KG1 (cell line): ENCODE data around the gene PIP5K1C.
"Not testable (repeated sequence)": the region's sequence is repeated elsewhere in the genome, so short reads cannot be mapped to it uniquely, and the experiment has no call there.

ENCODE experiments used
- DNase-seq: peaks from one replicate; lab custom pipeline; 2025; lab: John Stamatoyannopoulos, UW

PIP5K1C gene

DNA sequence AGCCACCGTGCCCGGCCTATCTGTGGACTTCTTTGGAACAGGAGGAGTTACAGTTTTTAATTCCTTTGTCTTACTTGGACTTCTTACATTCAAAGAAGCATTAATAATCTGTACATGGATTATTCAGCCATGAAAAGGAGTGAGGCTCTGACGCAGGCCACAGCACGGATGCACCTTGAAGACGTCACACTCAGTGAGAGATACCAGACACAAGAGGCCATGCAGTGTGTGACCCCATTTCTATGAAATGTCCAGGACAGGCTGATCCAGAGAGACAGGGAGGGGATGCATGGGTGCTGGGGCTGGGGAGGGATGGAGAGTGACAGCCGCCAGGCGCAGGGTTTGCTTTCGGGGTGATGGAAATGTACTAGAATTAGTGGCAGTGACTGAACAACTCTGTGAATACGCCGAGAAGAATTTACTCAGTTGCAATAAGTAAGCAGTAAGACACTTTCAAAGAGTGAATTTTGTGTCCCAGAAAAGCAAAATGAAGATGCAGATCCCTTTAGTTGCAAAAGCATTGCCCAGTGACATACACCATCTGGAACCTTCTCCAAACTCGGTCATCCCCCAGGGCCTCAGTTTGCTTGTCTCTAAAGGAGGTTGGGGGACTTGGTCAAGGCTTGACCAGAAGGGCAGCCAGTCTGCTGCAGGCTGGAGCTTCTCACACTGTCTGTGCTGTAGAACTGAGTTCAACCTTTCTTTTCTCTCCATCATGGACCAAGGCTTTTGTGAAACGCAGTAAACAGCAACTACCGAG, 25.3 kb downstream of the PIP5K1C start:
- no peak for DNase-seq

DNA sequence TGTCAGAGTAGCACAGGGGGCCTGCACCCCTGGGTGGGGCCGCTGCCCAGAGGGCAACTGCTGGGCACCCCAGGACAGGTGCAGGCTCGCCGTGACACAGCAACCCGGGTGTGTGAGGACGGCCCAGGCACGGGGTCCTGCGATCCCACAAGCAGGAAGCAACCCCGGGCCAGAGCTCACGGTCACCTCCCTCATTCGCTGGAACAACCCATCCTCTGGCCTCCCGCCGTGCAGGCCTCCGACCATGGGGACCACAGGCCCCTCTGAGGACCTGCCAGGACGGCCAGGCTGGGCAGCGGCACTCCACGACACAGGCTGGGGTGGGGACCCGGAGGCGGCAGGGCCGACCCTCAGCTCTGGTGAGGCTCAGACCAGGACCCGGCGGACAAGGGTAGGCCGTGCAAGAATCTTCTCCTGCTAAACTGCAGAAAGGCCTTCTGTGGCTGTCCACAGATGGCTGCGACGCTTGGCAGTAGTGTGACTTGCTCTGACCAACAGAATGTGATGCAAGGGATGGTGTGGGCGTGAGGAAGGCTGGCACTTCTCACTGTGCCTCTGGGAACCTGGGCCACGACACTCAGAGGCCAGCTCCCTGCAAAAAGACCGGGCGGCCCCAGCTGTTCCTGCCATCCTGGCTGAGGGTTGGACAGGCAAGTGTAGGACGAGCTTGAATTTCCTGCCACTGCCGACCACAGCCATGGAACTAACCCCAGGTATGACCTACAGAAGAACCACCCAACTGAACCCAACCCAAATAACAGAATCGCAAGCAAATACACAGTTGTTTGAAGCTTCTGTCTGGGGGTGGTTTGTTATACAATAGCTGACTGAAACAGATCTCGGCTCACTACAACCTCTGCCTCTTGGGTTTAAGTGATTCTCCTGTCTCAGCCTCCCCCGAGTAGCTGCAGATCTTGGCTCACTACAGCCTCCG, 26.5 kb downstream of the PIP5K1C start:
- DNase-seq: no peak

DNA sequence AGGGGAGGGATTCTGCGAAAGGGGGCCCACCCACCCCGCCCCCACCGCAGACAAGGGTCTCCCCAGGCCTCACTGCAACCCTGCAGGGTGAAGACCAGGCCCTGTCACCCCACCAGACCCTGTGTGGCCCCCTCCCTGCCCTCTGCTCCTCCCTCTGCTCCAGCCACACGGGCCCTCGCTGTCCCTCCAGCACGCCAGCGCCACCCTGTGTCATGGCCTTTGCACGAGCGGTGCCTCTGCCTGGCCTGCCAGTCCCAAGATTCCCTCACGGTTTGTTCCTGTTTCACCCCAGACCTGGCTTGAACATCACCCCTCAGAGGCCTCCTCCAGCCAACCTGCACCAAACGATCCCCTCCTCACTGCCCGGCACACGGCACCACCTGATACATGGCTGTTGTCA, 27.3 kb downstream of the PIP5K1C start:
- DNase-seq: no peak

DNA sequence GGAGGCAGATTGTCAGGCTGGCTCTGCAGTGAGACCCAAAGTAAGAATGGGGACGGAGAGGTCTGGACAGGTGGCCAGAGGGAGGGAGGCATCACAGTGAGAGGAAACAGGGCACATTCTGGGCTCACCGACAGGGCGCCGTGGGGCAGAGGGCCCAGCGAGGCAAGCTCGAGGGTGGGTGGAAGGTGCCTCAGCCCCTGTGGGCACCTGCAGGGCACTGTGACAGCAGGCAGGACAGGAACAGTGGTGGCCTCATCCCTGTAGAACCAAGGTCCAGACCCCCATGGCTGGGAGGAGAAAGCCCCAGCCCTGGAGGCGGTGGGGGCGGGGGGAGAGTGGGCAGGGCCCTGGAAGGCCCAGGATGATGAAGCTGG, 27.7 kb downstream of the PIP5K1C start:
- no peak for DNase-seq

DNA sequence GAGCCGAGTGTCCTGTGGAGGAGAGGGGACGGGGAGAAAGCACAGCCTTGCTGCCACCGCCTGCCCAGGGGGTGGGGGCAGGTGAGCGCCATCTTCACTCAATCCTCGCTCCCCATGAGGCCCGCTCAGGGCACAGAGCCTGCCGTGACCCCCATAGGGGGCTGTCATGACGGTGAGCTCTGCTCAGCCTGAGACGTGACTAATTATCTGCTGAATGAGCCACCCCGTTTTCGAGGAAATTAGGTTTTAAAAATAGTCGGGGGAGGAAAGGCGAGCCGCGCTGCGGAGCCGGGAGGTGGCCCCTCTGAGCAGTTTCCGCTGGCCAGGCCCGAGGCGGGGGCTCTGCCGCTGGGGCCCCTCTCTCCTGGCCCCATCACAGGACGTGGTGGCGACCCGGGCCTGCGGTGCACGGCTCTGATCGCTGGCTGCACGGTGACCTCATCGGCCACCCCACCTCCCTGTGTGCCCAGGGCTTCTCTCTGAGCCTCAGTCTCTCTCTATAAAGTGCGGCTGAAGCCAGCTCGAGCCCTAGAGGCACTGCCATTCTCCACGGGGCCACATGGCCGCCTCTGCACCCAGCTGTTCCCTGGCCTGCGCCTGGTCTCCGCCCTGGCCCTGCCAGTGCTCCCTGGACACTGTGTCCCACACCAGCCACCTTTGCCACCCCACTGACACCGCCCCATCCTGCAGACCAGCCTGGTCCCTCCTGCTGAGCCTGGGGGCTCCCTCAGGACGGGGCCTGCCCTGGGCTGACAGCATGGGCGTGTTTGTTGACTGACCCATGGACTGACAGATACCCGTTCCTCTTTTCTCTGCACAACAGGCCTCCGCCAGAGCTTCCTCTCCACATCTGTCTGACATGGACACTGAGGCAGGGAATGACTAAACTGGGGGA, 28.3 kb downstream of the PIP5K1C start:
- DNase-seq: peak; percentile 80

DNA sequence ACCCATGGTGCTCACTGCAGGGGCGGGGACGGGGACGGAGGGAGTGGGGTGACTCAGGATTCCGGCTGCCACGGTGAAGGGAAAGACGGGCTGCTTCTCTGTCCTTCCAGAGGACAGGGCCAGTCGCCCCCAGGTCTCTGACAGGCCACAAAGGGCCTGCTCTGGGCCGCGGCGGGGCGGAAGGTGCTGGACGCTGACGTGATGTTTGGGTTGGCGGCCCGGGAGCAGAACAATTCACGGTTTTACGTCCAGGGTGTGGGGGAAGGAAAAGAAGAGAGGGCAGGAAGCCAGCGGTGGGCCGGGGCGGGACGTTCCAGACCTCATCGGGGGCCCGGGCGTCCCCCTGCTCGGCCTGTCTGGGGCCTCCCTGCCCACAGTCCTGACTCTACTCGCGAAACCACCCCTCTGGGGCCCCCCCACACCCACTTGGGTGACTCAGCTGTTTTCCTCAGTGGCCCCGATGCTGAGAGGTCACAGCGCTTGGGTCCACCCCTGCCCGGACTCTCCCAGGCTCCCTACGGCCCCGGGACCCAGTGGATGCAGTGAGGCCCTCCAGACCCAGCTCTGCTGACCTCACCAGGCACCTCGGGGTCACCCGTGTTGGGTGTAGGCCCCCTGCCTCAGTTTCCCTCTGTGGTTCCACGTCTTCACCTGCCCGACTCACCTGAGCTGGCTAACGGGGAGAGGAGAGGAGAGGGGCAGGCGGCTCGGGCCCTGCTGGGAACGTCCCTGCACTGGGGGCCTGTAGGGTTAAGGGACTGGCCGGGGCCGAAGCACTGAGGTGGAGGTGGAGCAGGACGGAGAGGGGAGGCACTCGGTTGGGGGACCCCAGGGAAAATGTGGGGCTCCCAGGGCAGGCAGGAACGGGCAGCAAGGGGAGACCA, 29.2 kb downstream of the PIP5K1C start:
- peak; percentile 61 for DNase-seq

DNA sequence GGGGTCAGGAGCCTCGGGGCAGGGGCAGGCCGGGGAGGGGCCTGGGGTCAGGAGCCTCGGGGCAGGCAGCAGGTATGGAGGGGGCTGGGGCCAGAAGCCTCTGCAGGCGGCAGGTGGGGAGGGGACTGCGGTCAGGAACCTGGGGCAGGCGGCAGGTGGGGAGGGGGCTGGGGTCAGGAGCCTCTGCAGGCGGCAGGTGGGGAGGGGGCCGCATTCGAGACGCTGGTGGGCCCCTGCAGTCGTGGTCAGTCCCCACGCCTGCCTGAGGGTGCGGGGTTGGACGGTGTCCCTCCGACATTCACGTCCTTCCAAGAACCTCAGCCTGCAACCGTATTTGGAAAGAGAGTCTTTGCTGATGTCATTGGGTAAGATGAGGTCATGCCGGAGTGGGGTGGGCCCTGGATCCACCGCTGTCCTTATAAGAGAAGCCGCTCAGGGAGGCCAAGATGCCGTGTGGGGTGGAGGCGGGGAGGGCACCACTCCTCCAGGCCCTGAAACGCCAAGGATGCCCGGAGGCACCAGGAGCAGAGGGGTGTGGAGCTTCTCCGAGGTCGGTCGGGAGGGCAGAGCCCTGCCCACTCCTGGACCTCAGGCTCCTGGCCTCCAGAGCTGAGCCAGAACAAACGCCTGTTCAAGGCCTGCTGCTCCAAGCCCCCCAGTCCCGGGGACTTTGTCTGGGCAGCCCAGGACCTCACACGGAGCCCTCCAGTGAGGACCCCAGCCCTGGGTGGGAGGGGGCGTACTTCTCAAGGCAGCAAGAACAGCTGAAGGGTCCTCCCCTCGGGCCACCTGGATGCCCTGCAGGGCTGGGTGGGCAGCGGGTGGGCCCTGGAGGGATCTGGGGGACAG, 30.1 kb downstream of the PIP5K1C start:
- no peak for DNase-seq

DNA sequence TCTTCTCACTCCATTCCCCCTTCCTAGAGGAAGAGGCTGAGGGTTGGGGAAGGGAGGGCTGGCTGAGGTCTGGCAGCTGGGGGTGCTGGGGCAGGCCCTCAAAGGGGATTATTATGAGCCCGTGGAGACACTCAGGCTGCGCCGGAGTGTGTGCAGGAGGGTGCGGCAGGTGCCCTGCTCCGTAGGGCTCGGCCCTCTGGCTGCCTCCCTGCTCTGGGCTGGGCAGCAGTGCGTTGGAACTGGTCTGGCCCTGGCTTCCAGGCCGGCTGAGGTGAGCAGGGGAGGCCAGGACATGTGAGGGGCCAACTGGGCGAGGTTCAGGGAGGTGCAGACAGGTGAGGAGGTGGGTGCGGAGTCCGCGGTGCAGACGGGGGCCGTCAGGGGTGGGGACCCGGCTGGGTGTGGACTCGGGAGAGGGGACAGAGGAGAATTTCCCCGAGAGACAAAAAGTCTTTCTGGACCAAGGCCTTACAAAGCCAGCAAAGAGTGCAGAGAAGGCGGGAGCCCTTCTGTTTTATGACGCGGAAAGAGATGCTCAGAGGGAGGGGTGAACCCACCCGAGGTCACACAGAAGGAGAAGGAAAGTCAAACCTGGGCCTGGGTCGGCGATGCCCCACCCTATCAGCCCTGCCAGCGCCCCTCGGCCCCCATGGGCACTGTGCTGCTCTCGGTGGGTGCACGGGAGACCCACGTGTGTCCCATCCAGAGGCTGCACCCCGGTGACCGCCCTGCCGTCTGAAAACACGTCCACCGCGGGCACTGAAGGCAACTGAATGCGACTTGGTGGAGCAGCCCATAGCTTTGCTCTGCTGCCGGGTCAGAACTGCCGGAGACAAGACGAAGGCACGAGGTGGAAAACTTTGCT, 31.0 kb downstream of the PIP5K1C start:
- no peak for DNase-seq

DNA sequence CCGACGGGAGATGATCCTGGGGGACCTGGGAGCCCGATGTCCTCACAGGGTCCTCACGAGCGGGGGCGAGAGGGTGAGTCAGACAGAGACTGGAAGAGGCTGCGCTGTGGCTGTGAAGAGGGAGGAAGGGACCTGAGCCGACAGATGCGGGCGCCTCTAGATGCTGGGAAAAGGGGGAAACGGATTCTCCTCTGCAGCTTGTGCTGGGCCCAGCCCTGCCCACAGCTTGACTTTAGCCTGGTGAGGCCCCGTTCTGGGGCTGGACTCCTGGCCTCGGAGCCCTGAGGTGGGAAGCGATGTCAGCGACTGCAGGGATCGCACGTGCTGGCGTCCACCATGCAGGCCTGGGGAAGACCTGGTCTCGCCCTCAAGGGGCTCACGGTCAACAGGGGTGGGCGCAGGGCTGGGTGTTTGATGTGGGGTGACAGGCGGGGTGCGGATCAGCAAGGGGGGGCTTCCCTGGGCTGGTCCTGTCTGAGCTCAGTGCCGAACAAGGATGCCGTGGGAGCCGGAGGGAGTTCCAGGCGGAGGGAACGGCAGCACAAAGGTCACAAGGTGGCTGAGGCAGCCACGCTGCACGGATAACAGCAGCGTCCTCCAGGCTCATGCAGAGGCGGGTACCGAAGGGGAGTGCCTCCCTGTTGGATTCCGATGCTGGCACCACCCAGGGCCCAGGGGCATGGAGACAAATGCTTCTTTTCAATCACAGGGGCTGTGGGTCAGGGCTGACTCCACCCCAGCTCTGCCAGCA, 31.8 kb downstream of the PIP5K1C start:
- no peak for DNase-seq

DNA sequence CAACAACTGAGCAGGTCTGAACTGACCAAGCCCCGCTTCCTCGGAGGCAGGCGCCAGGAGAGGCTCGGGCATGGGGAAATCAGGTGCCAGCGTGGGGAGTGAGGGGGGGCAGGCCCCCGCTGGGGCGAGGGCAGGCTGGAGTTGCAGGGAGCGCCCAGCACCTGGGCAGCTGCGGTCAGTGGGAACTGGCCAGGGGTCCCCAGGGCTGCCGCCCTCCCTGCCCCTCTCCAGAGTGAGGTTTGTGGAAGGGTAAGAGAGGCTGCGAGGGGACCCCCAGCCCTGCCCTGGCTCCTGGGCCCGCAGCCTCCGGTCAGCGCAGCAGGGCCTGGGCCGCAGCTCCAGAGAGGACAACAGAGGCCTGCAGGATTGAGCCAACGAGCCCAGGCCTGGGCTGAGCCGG, 32.5 kb downstream of the PIP5K1C start:
- DNase-seq: no peak

DNA sequence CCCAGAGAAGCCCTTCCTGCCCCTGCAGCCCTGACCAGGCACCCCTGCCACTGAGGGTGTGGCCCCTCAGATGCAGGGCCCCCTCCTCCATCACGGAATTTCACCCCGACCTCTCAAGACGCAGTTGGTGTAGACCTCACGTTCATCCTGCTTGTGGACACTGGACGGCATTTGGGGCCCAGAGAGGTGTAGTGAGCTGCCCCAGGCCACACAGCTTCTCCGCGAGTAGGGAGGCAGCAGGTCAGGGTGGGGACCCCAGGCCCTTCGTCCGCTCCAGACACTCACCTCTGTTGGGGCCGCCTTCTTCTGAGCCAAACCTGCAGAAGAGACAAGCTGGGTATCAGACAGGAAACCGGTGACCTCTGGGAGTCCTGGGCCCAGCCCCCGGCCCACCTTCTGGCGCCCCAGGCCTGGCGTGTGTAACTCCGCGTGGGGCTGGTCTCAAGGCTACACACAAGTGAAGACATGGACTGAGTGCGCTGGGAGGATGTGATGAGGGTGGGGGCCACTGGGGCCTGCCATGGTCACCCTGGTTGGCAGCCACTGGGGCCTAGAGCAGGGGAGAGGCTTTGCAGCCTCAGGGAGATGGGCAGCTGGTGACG, 33.1 kb downstream of the PIP5K1C start:
- no peak for DNase-seq

DNA sequence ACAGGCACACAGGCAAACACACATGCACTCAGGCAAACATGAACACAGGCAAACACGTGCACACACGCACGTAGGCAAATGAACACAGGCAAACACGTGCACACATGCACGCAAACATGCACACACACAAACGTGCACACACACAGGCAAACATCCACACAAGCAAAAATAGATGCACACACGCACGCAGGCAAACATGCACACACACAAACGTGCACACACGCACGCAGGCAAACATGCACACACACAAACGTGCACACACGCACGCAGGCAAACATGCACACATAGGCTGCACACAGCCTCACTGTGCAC, 33.8 kb downstream of the PIP5K1C start:
- DNase-seq: not testable (repeated sequence)

DNA sequence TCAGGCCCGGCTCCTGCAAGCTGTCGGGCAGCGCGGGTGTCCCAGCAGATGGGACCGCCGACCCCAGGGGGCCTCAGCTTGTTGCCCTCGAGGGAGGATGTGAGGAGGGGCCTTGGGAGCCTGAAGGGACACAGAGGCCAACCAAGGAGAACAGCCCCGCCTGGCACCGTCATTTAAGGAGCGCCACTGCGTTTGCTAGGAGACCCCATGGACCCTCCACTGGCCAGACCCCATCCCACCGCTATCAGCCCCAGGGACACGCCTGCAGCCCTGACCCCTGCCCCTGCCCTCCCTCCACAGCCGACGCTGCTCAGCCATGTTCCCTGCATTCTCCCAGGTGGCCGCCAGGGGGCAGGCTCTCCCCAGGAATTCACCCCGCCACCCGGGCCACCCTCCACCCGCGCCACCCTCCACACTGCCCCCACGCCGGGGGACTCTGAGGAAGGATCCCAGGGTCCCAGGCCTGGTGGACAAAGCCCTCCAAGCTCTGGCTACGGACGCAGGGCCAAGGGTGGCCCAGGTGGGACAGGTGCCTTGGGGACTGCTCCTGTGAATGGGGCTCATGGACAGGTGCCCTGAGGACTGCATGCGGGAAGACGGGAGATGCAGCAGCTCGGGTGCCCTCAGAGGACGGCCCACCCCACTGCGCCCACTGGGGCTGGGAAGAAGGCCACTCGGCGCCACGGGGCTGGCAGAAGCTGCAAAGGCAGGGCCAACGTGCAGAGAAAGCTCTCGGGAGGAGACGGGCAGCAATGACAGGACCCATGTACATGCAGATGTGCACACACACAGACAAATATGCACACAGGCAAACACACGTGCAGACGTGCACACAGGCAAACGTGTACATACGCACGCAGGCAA, 34.4 kb downstream of the PIP5K1C start:
- peak; percentile 3 for DNase-seq

DNA sequence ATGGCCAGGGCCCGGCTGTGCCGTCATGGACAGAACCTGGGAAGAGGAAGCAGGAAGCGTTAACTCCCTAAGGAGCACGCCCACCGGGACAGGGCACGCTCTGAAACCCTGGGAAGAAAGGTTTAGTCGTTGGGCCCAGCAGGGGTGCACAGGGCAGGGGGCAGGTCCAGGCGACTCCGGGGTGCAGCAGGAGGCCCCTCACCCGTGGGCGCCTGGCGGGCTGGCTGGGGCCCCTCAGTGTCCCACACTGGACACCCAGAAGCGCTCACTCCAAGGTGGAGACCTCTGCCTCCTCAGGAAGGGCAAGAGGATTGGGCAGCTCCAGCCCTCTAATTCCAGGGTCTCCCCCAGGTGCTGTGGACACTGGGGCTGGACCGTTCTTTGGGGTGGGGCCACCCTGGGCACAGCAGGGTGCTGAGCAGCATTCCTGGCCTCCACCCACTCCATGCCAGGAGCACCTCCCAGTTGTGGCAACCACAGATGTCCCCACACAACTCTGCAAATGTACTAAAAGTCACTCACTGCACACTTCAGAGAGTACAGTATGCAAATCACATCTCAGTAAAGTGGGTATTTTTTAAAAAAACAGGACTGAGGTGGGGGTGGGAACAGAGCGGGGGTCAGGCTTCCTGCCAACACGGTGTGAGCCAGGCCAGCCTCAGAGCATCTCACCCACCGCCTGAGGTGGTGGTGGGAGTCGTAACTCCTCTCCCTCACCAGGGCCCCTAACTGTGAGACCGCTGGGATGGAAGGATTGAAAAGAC, 35.2 kb downstream of the PIP5K1C start:
- no peak for DNase-seq

DNA sequence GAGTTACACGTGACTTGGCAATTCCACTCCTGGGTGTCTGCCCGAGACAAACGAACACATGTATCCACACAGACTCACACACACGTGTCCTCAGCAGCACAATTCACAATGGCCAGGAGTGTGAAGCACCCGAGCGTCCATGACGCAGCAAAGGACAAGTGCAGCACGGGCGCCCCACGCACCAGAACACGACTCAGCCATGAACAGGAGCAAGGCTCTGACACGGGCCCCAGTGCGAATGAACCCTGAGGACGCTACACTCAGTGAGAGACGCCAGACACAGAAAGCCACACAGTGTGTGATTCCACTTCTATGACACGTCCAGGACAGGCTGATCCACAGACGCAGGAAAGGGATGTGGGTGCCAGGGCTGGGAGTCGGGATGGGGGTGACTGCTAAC, 36.4 kb downstream of the PIP5K1C start:
- no peak for DNase-seq
